Effector CD4-positive, alpha-beta T cell (primary cell): ENCODE measurements around the gene CYS1.

ENCODE experiments used
- DNase-seq: peaks from one replicate; pipeline ENCODE4 v3.0.0-alpha.2; 2020

The CYS1 gene

GRCh38 chr2:10091182-10091888 lies 11.1 kb upstream of the CYS1 start:
- no peak for DNase-seq

DNA sequence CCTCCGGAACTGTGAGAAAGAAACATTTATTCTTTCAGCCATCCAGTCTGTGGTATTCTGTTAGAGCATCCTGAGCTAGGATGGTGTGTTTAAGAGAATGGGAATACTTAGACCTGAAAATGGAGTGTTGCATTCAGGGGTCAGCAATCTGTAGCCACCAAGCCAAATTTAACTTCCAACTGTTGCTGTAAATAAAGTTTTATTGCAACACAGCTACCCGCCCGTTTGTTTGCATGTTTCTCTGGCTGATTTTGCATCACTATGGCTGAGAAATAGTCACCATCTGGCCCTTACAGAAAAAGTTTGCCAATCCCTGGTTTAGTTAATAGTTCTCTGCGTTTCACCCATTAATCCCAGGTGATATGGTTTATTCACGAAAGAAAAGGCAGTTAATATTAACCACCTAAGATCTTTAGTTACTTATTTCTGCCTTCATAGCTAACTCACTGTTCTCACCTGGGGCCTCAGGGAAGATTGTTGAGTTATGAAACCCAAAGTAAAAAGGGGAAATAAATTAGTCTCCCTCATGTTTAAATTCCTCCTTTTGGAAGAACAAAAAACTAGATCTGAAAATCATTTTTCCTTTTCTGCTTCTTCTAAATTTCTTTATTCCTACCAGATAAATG lies 9.5 kb upstream of the CYS1 start:
- DNase-seq, result no peak

- DNase-seq, result no peak
These were observed 7.1 kb upstream of the CYS1 start for GRCh38 chr2:10087360-10087759.

GRCh38 chr2:10086950-10087349 lies 6.7 kb upstream of the CYS1 start:
- no peak for DNase-seq

DNA sequence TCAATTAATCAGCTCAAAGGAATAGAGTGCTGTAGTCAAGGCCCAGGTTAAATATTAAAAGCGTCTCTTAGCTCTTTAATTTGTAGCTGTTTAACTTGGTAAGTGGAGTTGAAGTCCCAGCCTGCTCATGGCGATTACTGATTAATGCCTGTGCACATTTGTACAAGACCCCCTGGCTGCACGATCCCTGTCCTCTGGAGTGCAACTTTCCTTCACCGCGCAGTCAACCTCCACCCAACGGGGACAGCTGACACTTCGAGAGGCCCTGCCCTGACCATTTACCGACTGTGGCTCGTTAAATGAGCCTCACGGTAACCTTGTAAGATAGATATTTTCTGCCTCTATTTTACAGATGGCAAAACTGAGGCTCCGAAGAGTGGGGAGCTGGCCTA lies 5.5 kb upstream of the CYS1 start:
- no peak for DNase-seq

GRCh38 chr2:10085043-10085667 lies 4.9 kb upstream of the CYS1 start:
- DNase-seq, result no peak

- no peak for DNase-seq
These were observed 4.1 kb upstream of the CYS1 start for GRCh38 chr2:10084223-10084865.

GRCh38 chr2:10083692-10084211 lies 3.5 kb upstream of the CYS1 start:
- no peak for DNase-seq

DNA sequence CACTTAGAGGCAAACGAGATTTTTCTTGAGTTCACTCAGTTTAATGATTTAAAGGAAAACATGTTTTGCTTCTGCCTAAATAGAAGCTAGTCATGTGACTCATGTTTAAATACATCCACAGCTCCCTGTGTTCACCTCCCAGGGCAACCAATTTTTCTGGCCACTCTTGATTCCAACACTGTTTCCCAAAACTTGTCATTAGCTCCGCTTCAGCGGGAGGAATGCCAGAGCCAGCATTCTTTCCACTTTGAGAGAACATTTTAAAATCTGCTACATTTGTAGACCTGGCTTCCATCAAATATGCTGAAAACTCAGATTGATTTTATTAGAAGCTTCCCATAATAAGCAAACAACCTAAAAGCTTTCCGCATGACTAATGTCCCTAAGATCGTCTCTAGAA lies 2.8 kb upstream of the CYS1 start:
- DNase-seq, result no peak

GRCh38 chr2:10080536-10081304 lies 509 bp upstream of the CYS1 start:
- no peak for DNase-seq

DNA sequence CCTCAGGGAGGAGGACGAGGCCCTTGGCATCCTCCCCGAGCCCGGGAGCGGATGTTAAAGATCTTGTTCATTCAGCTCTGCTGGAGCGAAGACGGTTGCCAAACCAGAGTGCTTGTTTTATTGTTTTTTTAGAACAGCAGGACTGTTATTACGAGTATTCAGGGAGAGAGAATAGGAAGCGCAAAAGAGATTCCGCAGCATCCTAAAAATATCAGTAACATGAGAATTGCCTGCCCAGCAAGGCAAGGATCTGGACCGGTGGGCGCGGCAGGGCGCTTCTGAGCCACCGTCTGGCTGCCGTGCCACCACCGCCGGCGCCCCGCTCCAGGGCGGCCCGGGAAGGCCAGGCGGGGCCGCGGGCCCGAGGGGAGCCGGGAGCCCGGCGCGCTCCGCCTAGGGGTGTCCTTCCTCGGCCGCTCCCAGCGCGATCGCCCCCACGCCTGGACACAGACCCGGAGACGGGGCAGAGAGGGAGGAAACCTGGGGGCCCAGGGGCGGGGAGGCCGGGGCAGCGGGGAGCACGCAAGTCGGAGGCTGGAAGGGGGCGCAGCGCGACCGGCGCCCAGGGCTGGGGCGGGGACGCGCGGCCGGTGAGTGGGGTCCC lies 843 bp downstream of the CYS1 start:
- no peak for DNase-seq

DNA sequence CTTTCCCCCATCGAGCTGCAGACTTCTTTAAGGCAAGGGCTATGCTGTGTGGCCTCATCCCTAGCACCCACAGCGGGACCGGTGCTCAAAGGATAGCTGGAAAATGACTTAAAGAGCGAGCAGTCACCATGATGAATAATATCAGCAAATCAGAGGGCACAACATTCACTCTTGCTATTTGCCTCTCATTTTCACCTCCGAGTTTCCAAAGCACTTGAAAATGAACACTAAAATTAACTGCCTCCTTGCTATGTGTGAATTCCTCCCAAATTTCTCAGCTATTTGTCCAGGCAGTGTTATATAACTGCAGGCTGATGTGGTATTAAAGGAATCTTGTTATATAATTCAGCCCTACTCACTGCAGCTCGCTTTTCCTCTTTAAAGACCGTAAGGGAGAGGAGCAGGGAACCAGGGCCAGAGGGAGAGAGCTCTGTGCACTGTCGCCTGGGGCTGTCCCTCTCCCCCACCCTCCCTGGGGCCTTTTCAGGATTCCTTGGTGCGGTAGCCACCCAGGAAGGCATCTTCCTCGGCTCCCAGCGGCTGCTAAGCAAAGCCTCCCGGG lies 1.4 kb downstream of the CYS1 start:
- DNase-seq, result no peak

- no peak for DNase-seq
These were observed 2.2 kb downstream of the CYS1 start for GRCh38 chr2:10078001-10078400.

DNA sequence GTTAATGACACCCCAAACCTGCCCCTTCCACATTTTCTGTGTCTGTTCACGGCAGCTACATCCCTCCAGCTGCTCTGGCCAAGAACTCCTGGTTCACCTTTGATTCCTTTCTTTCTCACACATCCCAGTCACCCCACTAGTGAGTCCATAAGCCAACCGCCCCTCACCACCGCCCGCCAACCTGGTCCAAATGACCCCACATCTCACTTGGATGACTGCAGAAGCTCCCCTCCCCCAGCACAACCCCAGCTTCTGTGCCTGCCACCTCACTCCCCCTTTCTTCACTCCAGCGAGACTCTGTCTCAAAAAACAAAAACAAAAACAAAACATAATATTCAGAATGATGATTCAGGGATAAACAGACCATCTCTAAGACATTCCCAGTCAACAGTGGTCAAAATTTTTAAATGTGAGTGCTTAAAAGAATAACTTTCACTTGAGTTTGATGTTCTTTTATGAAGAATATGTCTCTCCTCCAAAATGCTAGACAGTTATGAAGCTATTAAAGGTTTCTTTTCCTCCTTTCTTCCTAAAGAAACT lies 3.2 kb downstream of the CYS1 start:
- no peak for DNase-seq

DNA sequence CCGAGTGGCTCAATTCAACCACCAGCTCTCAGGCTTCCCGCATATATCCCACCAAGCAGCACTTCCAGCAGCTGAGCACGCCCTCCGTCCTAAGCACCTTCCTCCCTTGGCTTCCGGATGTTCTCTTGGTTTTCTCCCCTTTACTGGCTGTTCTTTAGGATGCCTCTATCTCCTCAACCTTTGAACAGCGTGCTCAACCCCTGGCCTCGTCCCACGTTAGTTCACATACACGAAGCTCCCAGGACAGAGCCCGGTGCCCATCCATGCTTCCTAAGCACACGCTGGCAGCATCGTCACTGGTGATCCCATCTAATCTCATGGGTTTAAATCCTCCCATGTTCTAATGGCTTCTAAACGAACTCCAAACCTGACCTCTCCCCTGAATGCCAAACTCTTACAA lies 3.7 kb downstream of the CYS1 start:
- no peak for DNase-seq

GRCh38 chr2:10075571-10076209 lies 4.5 kb downstream of the CYS1 start:
- no peak for DNase-seq

DNA sequence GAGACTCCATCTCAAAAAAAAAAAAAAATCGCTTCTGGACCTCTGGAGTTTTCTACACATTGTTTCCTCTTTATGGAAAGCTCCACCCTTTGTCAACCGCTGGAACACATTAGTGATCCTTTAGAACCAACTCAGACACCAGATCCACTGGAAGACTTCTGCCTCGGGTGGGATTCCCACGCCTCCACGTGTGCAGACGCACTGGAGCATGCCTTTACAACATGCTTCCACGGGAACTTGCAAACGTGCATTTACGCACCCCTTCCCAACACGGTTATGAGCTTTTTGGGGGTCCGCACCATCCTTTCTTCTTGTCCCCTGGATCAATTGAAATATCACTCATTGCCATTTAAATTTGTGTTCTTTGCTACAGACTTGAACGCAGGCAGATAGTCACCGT lies 5.1 kb downstream of the CYS1 start:
- DNase-seq, result no peak

- no peak for DNase-seq
These were observed 6.5 kb downstream of the CYS1 start for GRCh38 chr2:10073706-10074105.

DNA sequence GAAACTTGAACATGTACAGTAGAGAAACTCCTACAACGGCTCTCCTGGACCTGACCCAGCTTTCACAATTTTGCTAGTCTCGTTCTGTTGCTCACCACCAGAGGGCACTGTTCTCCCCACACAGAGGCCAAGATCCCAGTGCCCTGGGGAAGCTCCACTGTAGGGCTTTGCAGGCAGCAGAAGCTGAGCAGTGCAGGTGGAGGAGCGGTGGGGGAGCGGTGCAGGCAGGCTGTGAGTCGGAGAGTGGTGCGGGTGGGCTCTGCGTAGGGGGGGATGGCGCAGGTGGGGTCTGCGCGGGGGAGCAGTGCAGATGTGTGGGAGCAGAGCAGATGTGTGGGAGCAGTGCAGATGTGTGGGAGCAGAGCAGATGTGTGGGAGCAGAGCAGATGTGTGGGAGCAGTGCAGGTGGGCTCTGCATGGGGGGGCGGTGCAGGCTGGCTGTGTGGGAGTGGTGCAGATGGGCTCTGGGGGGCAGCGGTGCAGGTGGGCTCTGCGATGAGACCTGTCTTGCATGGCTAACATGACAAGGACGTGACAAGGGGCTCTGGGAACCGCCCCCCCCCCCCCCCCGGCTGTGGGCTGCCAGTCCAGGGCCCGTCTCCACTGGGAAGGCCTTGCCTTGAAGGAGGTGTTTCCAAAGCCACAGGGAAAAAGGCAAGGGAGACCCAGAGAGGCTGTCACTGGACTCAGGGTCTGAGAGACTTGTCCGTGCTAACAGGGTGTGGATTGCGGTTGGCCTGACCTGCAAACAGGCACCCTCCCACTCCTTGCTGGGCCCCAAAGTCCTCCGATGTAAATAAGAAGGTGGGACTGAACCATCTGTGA lies 7.3 kb downstream of the CYS1 start:
- DNase-seq, result peak; percentile 73

- DNase-seq, result no peak
These were observed 8.6 kb downstream of the CYS1 start for GRCh38 chr2:10071595-10071994.
